G401.6 (cell line): ENCODE data around the gene HELZ2.

Experiments
- FAIRE-seq: peaks from 2 replicates; lab custom pipeline; 2012; peaks lifted over from hg19 to GRCh38; lab: Jason Lieb, UNC

The HELZ2 gene

GRCh38 chr20:63537525-63538203, 36.4 kb downstream of the HELZ2 start:
- peak; percentile 94 for FAIRE-seq

- FAIRE-seq: no peak
These were observed 37.0 kb downstream of the HELZ2 start, which contains the start of gene PTK6 for GRCh38 chr20:63536997-63537524. Gene PTK6 (minus strand): TSS chr20:63537376. CDS start chr20:63537314, 62 bp downstream.

- no peak for FAIRE-seq
These were observed 37.6 kb downstream of the HELZ2 start for GRCh38 chr20:63536241-63536977.

- no peak for FAIRE-seq
These were observed 39.0 kb downstream of the HELZ2 start for GRCh38 chr20:63534831-63535651.

- FAIRE-seq: no peak
These were observed 39.6 kb downstream of the HELZ2 start for GRCh38 chr20:63534427-63534830.

GRCh38 chr20:63533871-63534393, 40.1 kb downstream of the HELZ2 start:
- no peak for FAIRE-seq

GRCh38 chr20:63533388-63533787, 40.7 kb downstream of the HELZ2 start:
- FAIRE-seq: no peak

- no peak for FAIRE-seq
These were observed 41.5 kb downstream of the HELZ2 start for GRCh38 chr20:63532449-63532971.

- FAIRE-seq: no peak
These were observed 42.2 kb downstream of the HELZ2 start for GRCh38 chr20:63531686-63532448.

- no peak for FAIRE-seq
These were observed 43.3 kb downstream of the HELZ2 start for GRCh38 chr20:63530788-63531160.

GRCh38 chr20:63529861-63530787, 43.9 kb downstream of the HELZ2 start:
- FAIRE-seq: no peak

- FAIRE-seq: no peak
These were observed 44.7 kb downstream of the HELZ2 start for GRCh38 chr20:63529180-63529860.

GRCh38 chr20:63527184-63527583, 46.9 kb downstream of the HELZ2 start:
- FAIRE-seq: no peak

- no peak for FAIRE-seq
These were observed 48.1 kb downstream of the HELZ2 start for GRCh38 chr20:63525971-63526370.

GRCh38 chr20:63525185-63525584, 48.9 kb downstream of the HELZ2 start:
- no peak for FAIRE-seq
